HL-60/S4 (cell line): Measurements from ENCODE around the gene TBXAS1.
"Not testable (repeated sequence)": the region's sequence is repeated elsewhere in the genome, so short reads cannot be mapped to it uniquely, and the experiment has no call there.

ENCODE experiments used
- in situ Hi-C: fragments of 300-500 bp; cut with MboI; formaldehyde crosslinking; loops from 2 replicates; pipeline ENCODE4 v1.14.3; 2022; ENCODE audit warnings: low sequenced_read_pairs

The TBXAS1 gene

GRCh38 chr7:139913021-139913844 lies 84.2 kb downstream of the TBXAS1 start:
- in situ Hi-C loops = no loop called here

GRCh38 chr7:139913845-139914135 lies 84.7 kb downstream of the TBXAS1 start:
- in situ Hi-C loops = no loop called here

GRCh38 chr7:139914306-139915267 lies 85.5 kb downstream of the TBXAS1 start:
- in situ Hi-C loops = no loop called here

- in situ Hi-C loops = no loop called here
Measured at GRCh38 chr7:139915268-139915863, 86.3 kb downstream of the TBXAS1 start.

GRCh38 chr7:139915864-139916716 lies 87.0 kb downstream of the TBXAS1 start:
- in situ Hi-C loops = no loop called here

- in situ Hi-C loops = no loop called here
Measured at GRCh38 chr7:139916717-139917395, 87.8 kb downstream of the TBXAS1 start.

GRCh38 chr7:139917851-139918250 lies 88.8 kb downstream of the TBXAS1 start:
- in situ Hi-C loops = no loop called here

GRCh38 chr7:139918480-139918879 lies 89.4 kb downstream of the TBXAS1 start:
- in situ Hi-C loops = no loop called here

- in situ Hi-C loops = no loop called here
Measured at GRCh38 chr7:139923090-139923489, 94.0 kb downstream of the TBXAS1 start.

- in situ Hi-C loops = no loop called here
Measured at GRCh38 chr7:139924461-139924860, 95.4 kb downstream of the TBXAS1 start.

GRCh38 chr7:139929221-139929620 lies 100.2 kb downstream of the TBXAS1 start:
- in situ Hi-C loops = not testable (repeated sequence)

- in situ Hi-C loops = no loop called here
Measured at GRCh38 chr7:139930286-139930965, 101.4 kb downstream of the TBXAS1 start.

- in situ Hi-C loops = no loop called here
Measured at GRCh38 chr7:139931190-139931934, 102.3 kb downstream of the TBXAS1 start.

GRCh38 chr7:139932531-139932930 lies 103.5 kb downstream of the TBXAS1 start:
- in situ Hi-C loops = no loop called here

GRCh38 chr7:139936760-139937310 lies 107.8 kb downstream of the TBXAS1 start:
- in situ Hi-C loops = no loop called here

GRCh38 chr7:139937715-139938114 lies 108.7 kb downstream of the TBXAS1 start:
- in situ Hi-C loops = no loop called here

GRCh38 chr7:139940866-139941265 lies 111.8 kb downstream of the TBXAS1 start:
- in situ Hi-C loops = no loop called here

GRCh38 chr7:139941421-139941820 lies 112.4 kb downstream of the TBXAS1 start:
- in situ Hi-C loops = no loop called here
